ENCODE results near the gene SIDT2. TPM values are rescaled to one million over a fixed set of nuclear protein-coding genes. Genes with fewer than 3 reads are reported as not detected.

SIDT2 gene
- total RNA-seq, 2 donors from 2014 or later, result 55.9 to 82.2 TPM

GRCh38 chr11:117189941-117190544 is 11.5 kb downstream of the SIDT2 start:
- H3K9me3 ChIP-seq, result no peaks in the 10 kb centered on the region
- no peaks in the 10 kb centered on the region for H3K27me3 ChIP-seq (replicated peaks; ENCODE audit: insufficient read depth)
- ATAC-seq (ENCODE audit: insufficient number of reproducible peaks, low FRiP score, low read depth) (no peak), DNase-seq (ENCODE audit: low spot score) (no peak)
- H3K4me3 ChIP-seq, result no peak overlapping the region
- H3K27ac ChIP-seq, result no peak overlapping the region
- TF ChIP-seq CTCF (IDR thresholded peaks at IDR 0.05), result no peak
- H3K4me1 ChIP-seq (ENCODE audit: control insufficient read depth in 1 of 2, low read depth in 2 of 2), result no peaks in the 10 kb centered on the region
- H3K36me3 ChIP-seq, result peaks cover 56% of the 10 kb centered on the region

GRCh38 chr11:117191680-117192400 is 13.3 kb downstream of the SIDT2 start:
- Histone ChIP-seq H3K4me1 (ENCODE audit: control insufficient read depth in 1 of 2, low read depth in 2 of 2) (no peaks in the 10 kb centered on the region), H3K4me3 (no peak overlapping the region), H3K9me3 (no peaks in the 10 kb centered on the region), H3K36me3 (peaks cover 56% of the 10 kb centered on the region), H3K27me3 (replicated peaks; ENCODE audit: insufficient read depth) (no peaks in the 10 kb centered on the region), H3K27ac (no peak overlapping the region)
- DNase-seq (ENCODE audit: low spot score) (no peak), ATAC-seq (ENCODE audit: insufficient number of reproducible peaks, low FRiP score, low read depth) (no peak)
- no peak for TF ChIP-seq CTCF (IDR thresholded peaks at IDR 0.05)

GRCh38 chr11:117192401-117192875 is 13.9 kb downstream of the SIDT2 start:
- H3K27me3 ChIP-seq (replicated peaks; ENCODE audit: insufficient read depth), result no peaks in the 10 kb centered on the region
- TF ChIP-seq CTCF (IDR thresholded peaks at IDR 0.05), result no peak
- no peak overlapping the region for H3K27ac ChIP-seq
- no peak overlapping the region for H3K4me3 ChIP-seq
- H3K36me3 ChIP-seq, result peaks cover 54% of the 10 kb centered on the region
- H3K4me1 ChIP-seq (ENCODE audit: control insufficient read depth in 1 of 2, low read depth in 2 of 2), result peaks cover 0 to 3% of the 10 kb centered on the region in 2 donors
- no peaks in the 10 kb centered on the region for H3K9me3 ChIP-seq
- DNase-seq (ENCODE audit: low spot score) (no peak), ATAC-seq (ENCODE audit: insufficient number of reproducible peaks, low FRiP score, low read depth) (no peak)

- ATAC-seq (ENCODE audit: insufficient number of reproducible peaks, low FRiP score, low read depth), result no peak
- no peaks in the 10 kb centered on the region for H3K27me3 ChIP-seq (replicated peaks; ENCODE audit: insufficient read depth)
- no peak overlapping the region for H3K4me3 ChIP-seq
- no peak for TF ChIP-seq CTCF (IDR thresholded peaks at IDR 0.05)
- no peak overlapping the region for H3K27ac ChIP-seq
- peaks cover 0 to 13% of the 10 kb centered on the region in 2 donors for H3K4me1 ChIP-seq (ENCODE audit: control insufficient read depth in 1 of 2, low read depth in 2 of 2)
- no peaks in the 10 kb centered on the region for H3K9me3 ChIP-seq
- peaks cover 44% of the 10 kb centered on the region for H3K36me3 ChIP-seq
- no peak for DNase-seq (ENCODE audit: low spot score)
Measured at GRCh38 chr11:117193130-117194020, 14.8 kb downstream of the SIDT2 start.

- ATAC-seq (ENCODE audit: insufficient number of reproducible peaks, low FRiP score, low read depth) (no peak), DNase-seq (ENCODE audit: low spot score) (no peak)
- no peak for TF ChIP-seq CTCF (IDR thresholded peaks at IDR 0.05)
- peaks cover 0 to 15% of the 10 kb centered on the region in 2 donors for H3K4me1 ChIP-seq (ENCODE audit: control insufficient read depth in 1 of 2, low read depth in 2 of 2)
- no peaks in the 10 kb centered on the region for H3K9me3 ChIP-seq
- no peak overlapping the region for H3K4me3 ChIP-seq
- H3K27ac ChIP-seq, result no peak overlapping the region
- peaks cover 36% of the 10 kb centered on the region for H3K36me3 ChIP-seq
- no peaks in the 10 kb centered on the region for H3K27me3 ChIP-seq (replicated peaks; ENCODE audit: insufficient read depth)
Measured at GRCh38 chr11:117194267-117194666, 15.7 kb downstream of the SIDT2 start.
